ENCODE results near the gene BFSP2.

Gene BFSP2

GRCh38 chr3:133412183-133413132 is 12.6 kb downstream of the BFSP2 start:
- no peak overlapping the region for H3K4me3 ChIP-seq (replicated peaks; ENCODE audit: low read depth, low read length)

GRCh38 chr3:133413161-133414020 is 13.5 kb downstream of the BFSP2 start:
- TF ChIP-seq CTCF (IDR thresholded peaks at IDR 0.05; ENCODE audit: low read depth, low read length, missing control alignments), result no peak
- DNase-seq (ENCODE audit: extremely low read depth, low read depth), result no peak
- H3K4me3 ChIP-seq (replicated peaks; ENCODE audit: low read depth, low read length), result no peak overlapping the region

More at GRCh38 chr3:133412183-133413132, 12.6 kb downstream of the BFSP2 start:
- no peak for TF ChIP-seq CTCF (IDR thresholded peaks at IDR 0.05; ENCODE audit: low read depth, low read length, missing control alignments)
- DNase-seq (ENCODE audit: extremely low read depth, low read depth), result no peak

DNA sequence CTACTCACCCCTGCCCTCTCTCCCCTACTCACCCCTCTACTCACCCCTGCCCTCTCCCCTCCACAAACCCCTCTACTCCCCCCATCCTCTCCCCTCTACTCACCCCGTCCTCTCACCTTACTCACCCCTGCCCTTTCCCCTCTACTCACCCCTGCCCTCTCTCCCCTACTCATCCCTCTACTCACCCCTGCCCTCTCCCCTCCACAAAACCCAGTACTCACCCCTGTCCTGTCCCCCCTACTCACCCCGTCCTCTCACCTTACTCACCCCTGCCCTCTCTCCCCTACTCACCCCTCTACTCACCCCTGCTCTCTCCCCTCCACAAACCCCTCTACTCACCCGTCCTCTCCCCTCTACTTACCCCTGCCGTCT is 14.2 kb downstream of the BFSP2 start:
- TF ChIP-seq CTCF (IDR thresholded peaks at IDR 0.05; ENCODE audit: low read depth, low read length, missing control alignments), result no peak
- H3K4me3 ChIP-seq (replicated peaks; ENCODE audit: low read depth, low read length), result no peak overlapping the region
- no peak for DNase-seq (ENCODE audit: extremely low read depth, low read depth)

GRCh38 chr3:133418361-133418760 is 18.5 kb downstream of the BFSP2 start:
- no peak for TF ChIP-seq CTCF (IDR thresholded peaks at IDR 0.05; ENCODE audit: low read depth, low read length, missing control alignments)
- H3K4me3 ChIP-seq (replicated peaks; ENCODE audit: low read depth, low read length), result no peak overlapping the region
- DNase-seq (ENCODE audit: extremely low read depth, low read depth), result no peak

GRCh38 chr3:133419151-133419909 is 19.5 kb downstream of the BFSP2 start:
- TF ChIP-seq CTCF (IDR thresholded peaks at IDR 0.05; ENCODE audit: low read depth, low read length, missing control alignments), result no peak
- no peak overlapping the region for H3K4me3 ChIP-seq (replicated peaks; ENCODE audit: low read depth, low read length)
- no peak for DNase-seq (ENCODE audit: extremely low read depth, low read depth)
